PC-9 (cell line): ENCODE results near the gene C10orf67. TPM values are rescaled to one million over a fixed set of nuclear protein-coding genes. Genes with fewer than 3 reads are reported as not detected.

Experiments used
- BruUV-seq: library from RNA; stranded (reverse); fragments of 400-500 nt; replicated peaks from 2 replicates; lab custom pipeline; 2021; lab: Mats Ljungman, UMichigan
- CTCF ChIA-PET: fragments of 300-600 bp; sonication (Branson Sonifier 250); formaldehyde crosslinking; loops from one replicate; lab custom pipeline; 2022; ENCODE audit warnings: antibody characterized with exemption; lab: Charles Lee
- POLR2A ChIA-PET: fragments of 300-600 bp; sonication (Branson Sonifier 250); formaldehyde crosslinking; loops from one replicate; lab custom pipeline; 2022; ENCODE audit warnings: antibody characterized with exemption; ENCODE audit not compliant: unreplicated experiment; lab: Charles Lee
- DNase-seq, 2 experiments: peaks; one replicate each; pipeline versions ENCODE4 v3.0.0 to v3.0.0-alpha.2; 2015 to 2022; ENCODE audit warnings: mixed read lengths in 1 of 2
- H2AFZ ChIP-seq: fragments of 200-600 bp; sonication (generic); 2 replicates; pipeline ENCODE4 v1.8.1; 2017; ENCODE audit warnings: antibody characterized with exemption
- H3F3A ChIP-seq: fragments of 200-600 bp; sonication (generic); 2 replicates; pipeline ENCODE4 v1.8.1; 2017; ENCODE audit warnings: antibody characterized with exemption, mild to moderate bottlenecking, low read depth; ENCODE audit not compliant: insufficient read depth
- H3K27ac ChIP-seq: fragments of 200-600 bp; sonication (generic); 2 replicates; pipeline ENCODE4 v1.6.1; 2016; ENCODE audit warnings: mixed run types
- H3K27me3 ChIP-seq: fragments of 200-600 bp; sonication (generic); 2 replicates; pipeline ENCODE4 v1.6.1; 2016; ENCODE audit warnings: low read depth, mixed run types; ENCODE audit not compliant: insufficient read depth
- H3K36me3 ChIP-seq: fragments of 200-600 bp; sonication (generic); 2 replicates; pipeline ENCODE4 v1.6.1; 2016; ENCODE audit warnings: low read depth, mixed run types
- H3K4me1 ChIP-seq: fragments of 200-600 bp; sonication (generic); replicated peaks from 2 replicates; pipeline ENCODE4 v1.6.1; 2016; ENCODE audit warnings: mixed run types; ENCODE audit not compliant: insufficient read depth
- H3K4me2 ChIP-seq: fragments of 200-600 bp; sonication (generic); 2 replicates; pipeline ENCODE4 v1.6.1; 2017; ENCODE audit warnings: mixed run types
- H3K4me3 ChIP-seq: fragments of 200-600 bp; sonication (generic); 2 replicates; pipeline ENCODE4 v1.6.1; 2016; ENCODE audit warnings: mixed run types
- H3K79me2 ChIP-seq: fragments of 200-600 bp; sonication (generic); 2 replicates; pipeline ENCODE4 v1.6.1; 2017; ENCODE audit warnings: low read depth, mixed run types
- H3K9me2 ChIP-seq: fragments of 200-600 bp; sonication (generic); 2 replicates; pipeline ENCODE4 v1.8.1; 2017; ENCODE audit warnings: mild to moderate bottlenecking; ENCODE audit not compliant: insufficient read depth
- H3K9me3 ChIP-seq: fragments of 200-600 bp; sonication (generic); 2 replicates; pipeline ENCODE4 v1.8.1; 2016; ENCODE audit warnings: low read depth; ENCODE audit not compliant: insufficient read depth
- H4K20me1 ChIP-seq: fragments of 200-600 bp; sonication (generic); 2 replicates; pipeline ENCODE4 v1.8.1; 2017; ENCODE audit not compliant: insufficient read depth
- CTCF ChIP-seq: fragments of 200-600 bp; sonication (generic); conservative IDR thresholded peaks from 2 replicates; pipeline ENCODE4 v1.6.1; 2017; ENCODE audit warnings: mixed run types, antibody characterized with exemption, mild to moderate bottlenecking, moderate library complexity
- EZH2 ChIP-seq: fragments of 200-600 bp; sonication (generic); IDR thresholded peaks from 2 replicates; pipeline ENCODE4 v1.8.0; 2017; ENCODE audit warnings: antibody characterized with exemption, low read depth
- intact Hi-C: fragments of 100-400 bp; cut with micrococcal nuclease; formaldehyde crosslinking; loops from one replicate; pipeline ENCODE4 v1.10.0; 2022; ENCODE audit not compliant: unreplicated experiment
- total RNA-seq: library from RNA; stranded (reverse); gene quantifications from 2 replicates; pipeline ENCODE4 v1.2.3, GENCODE V29; 2021

The C10orf67 gene
- total RNA-seq, 1 experiment from 2014 or later, result 1.2 TPM

- no TSS peak for BruUV-seq
- no peak for DNase-seq
- H3K9me3 ChIP-seq, result no peaks in the 10 kb centered on the region
- TF ChIP-seq EZH2, result no peak
- no peak for TF ChIP-seq CTCF
- no peaks in the 10 kb centered on the region for H3F3A ChIP-seq
- POLR2A ChIA-PET, result no interaction called here
- CTCF ChIA-PET, result interaction anchor here (0.7 kb wide), 1 partner anchor 244 kb away, joined by 5 read pairs; no protein-coding TSS in a partner anchor
- H3K36me3 ChIP-seq, result no peaks in the 10 kb centered on the region
- no peaks in the 10 kb centered on the region for H3K79me2 ChIP-seq
- no peaks in the 10 kb centered on the region for H3K4me1 ChIP-seq
- H3K27me3 ChIP-seq, result no peaks in the 10 kb centered on the region
- no peak overlapping the region for H2AFZ ChIP-seq
- no peaks in the 10 kb centered on the region for H3K9me2 ChIP-seq
- no peak overlapping the region for H3K27ac ChIP-seq
- intact Hi-C loops, result no loop called here
- H3K4me3 ChIP-seq, result no peak overlapping the region
- no peaks in the 10 kb centered on the region for H4K20me1 ChIP-seq
- no peak overlapping the region for H3K4me2 ChIP-seq
These were observed 60.9 kb downstream of the C10orf67 start for GRCh38 chr10:23283680-23284079.

GRCh38 chr10:23281044-23281433 lies 63.6 kb downstream of the C10orf67 start:
- ChIA-PET POLR2A (no interaction called here), CTCF (no interaction called here)
- no peak for DNase-seq
- BruUV-seq, result no TSS peak
- Histone ChIP-seq H3K9me3 (no peaks in the 10 kb centered on the region), H3K79me2 (no peaks in the 10 kb centered on the region), H3K4me3 (no peak overlapping the region), H4K20me1 (no peaks in the 10 kb centered on the region), H3K27ac (no peak overlapping the region), H3K27me3 (no peaks in the 10 kb centered on the region), H3K9me2 (no peaks in the 10 kb centered on the region), H2AFZ (no peak overlapping the region), H3K36me3 (no peaks in the 10 kb centered on the region), H3K4me2 (no peak overlapping the region), H3F3A (no peaks in the 10 kb centered on the region), H3K4me1 (no peaks in the 10 kb centered on the region)
- intact Hi-C loops, result no loop called here
- TF ChIP-seq CTCF (no peak), EZH2 (no peak)

GRCh38 chr10:23280419-23281043 lies 64.1 kb downstream of the C10orf67 start:
- Histone ChIP-seq H3K27ac (no peak overlapping the region), H3F3A (no peaks in the 10 kb centered on the region), H3K4me2 (no peak overlapping the region), H3K79me2 (no peaks in the 10 kb centered on the region), H3K9me2 (no peaks in the 10 kb centered on the region), H3K36me3 (no peaks in the 10 kb centered on the region), H3K4me1 (no peaks in the 10 kb centered on the region), H3K27me3 (no peaks in the 10 kb centered on the region), H3K9me3 (no peaks in the 10 kb centered on the region), H4K20me1 (no peaks in the 10 kb centered on the region), H2AFZ (no peak overlapping the region), H3K4me3 (no peak overlapping the region)
- no TSS peak for BruUV-seq
- no peak for DNase-seq
- intact Hi-C loops, result no loop called here
- ChIA-PET POLR2A (no interaction called here), CTCF (no interaction called here)
- TF ChIP-seq EZH2, result no peak
- no peak for TF ChIP-seq CTCF
